ENCODE data around the gene GALNT17.

Gene GALNT17

GRCh38 chr7:71706597-71706975 lies 574.6 kb downstream of the GALNT17 start:
- H4K8ac ChIP-seq (ENCODE audit: low read depth, low read length), result no peak overlapping the region
- H3K4me1 ChIP-seq (ENCODE audit: control insufficient read depth in 1 of 2, insufficient read depth in 2 of 2, low read length in 2 of 2), result no peaks in the 10 kb centered on the region
- no peak overlapping the region for H3K23ac ChIP-seq (ENCODE audit: low read length)
- no peak overlapping the region for H2AFZ ChIP-seq (ENCODE audit: insufficient read depth, low read length, poor library complexity)
- no peak overlapping the region for H3K4me3 ChIP-seq (ENCODE audit: low read depth, low read length)
- no peak overlapping the region for H3K18ac ChIP-seq (ENCODE audit: low read length)
- H4K12ac ChIP-seq (ENCODE audit: low read depth, low read length), result no peak overlapping the region
- H3K9me3 ChIP-seq (ENCODE audit: insufficient read depth, low read depth, low read length), result peaks cover 7% of the 10 kb centered on the region
- no peaks in the 10 kb centered on the region for H3K36me3 ChIP-seq (ENCODE audit: control insufficient read depth in 1 of 2, insufficient read depth in 2 of 2, low read length in 2 of 2)
- H3K4ac ChIP-seq (ENCODE audit: low read depth, low read length), result no peak overlapping the region
- H2AK5ac ChIP-seq (ENCODE audit: low read length), result no peak overlapping the region
- no CpG with 5 or more reads among the region's 2 CpGs for WGBS (ENCODE audit: extremely low coverage, insufficient coverage, insufficient read length)
- no peak overlapping the region for H2BK12ac ChIP-seq (ENCODE audit: low read length)
- no peaks in the 10 kb centered on the region for H3K27me3 ChIP-seq (ENCODE audit: insufficient read depth, low read length)
- no peak overlapping the region for H2BK120ac ChIP-seq (ENCODE audit: insufficient read depth, low read length, poor library complexity)
- no peak overlapping the region for H2BK5ac ChIP-seq (ENCODE audit: low read depth, low read length, poor library complexity)
- DNase-seq, result no peak
- H3K79me1 ChIP-seq (ENCODE audit: low read length), result no peaks in the 10 kb centered on the region
- H3K27ac ChIP-seq (ENCODE audit: low read depth, low read length), result no peak overlapping the region
- H3K4me2 ChIP-seq (ENCODE audit: low read length), result no peak overlapping the region
- no peak overlapping the region for H4K91ac ChIP-seq (ENCODE audit: low read depth, low read length)
- H3K79me2 ChIP-seq (ENCODE audit: control insufficient read depth, insufficient read depth, low read length, poor library complexity), result no peaks in the 10 kb centered on the region
- no peak overlapping the region for H3K9ac ChIP-seq (ENCODE audit: low read length)
- H3K14ac ChIP-seq (ENCODE audit: low read length), result no peak overlapping the region

- Histone ChIP-seq H2BK120ac (ENCODE audit: insufficient read depth, low read length, poor library complexity) (no peak overlapping the region), H3K4ac (ENCODE audit: low read depth, low read length) (no peak overlapping the region), H2BK12ac (ENCODE audit: low read length) (no peak overlapping the region), H3K4me1 (ENCODE audit: control insufficient read depth in 1 of 2, insufficient read depth in 2 of 2, low read length in 2 of 2) (no peaks in the 10 kb centered on the region), H2AFZ (ENCODE audit: insufficient read depth, low read length, poor library complexity) (no peak overlapping the region), H3K79me1 (ENCODE audit: low read length) (no peaks in the 10 kb centered on the region), H3K9me3 (ENCODE audit: insufficient read depth, low read depth, low read length) (peaks cover 7% of the 10 kb centered on the region), H3K14ac (ENCODE audit: low read length) (no peak overlapping the region), H3K23ac (ENCODE audit: low read length) (no peak overlapping the region), H2BK5ac (ENCODE audit: low read depth, low read length, poor library complexity) (no peak overlapping the region), H3K27ac (ENCODE audit: low read depth, low read length) (no peak overlapping the region), H3K4me2 (ENCODE audit: low read length) (no peak overlapping the region), H3K9ac (ENCODE audit: low read length) (no peak overlapping the region), H3K27me3 (ENCODE audit: insufficient read depth, low read length) (no peaks in the 10 kb centered on the region), H3K4me3 (ENCODE audit: low read depth, low read length) (no peak overlapping the region), H2AK5ac (ENCODE audit: low read length) (no peak overlapping the region), H4K8ac (ENCODE audit: low read depth, low read length) (no peak overlapping the region), H3K79me2 (ENCODE audit: control insufficient read depth, insufficient read depth, low read length, poor library complexity) (no peaks in the 10 kb centered on the region), H4K91ac (ENCODE audit: low read depth, low read length) (no peak overlapping the region), H3K18ac (ENCODE audit: low read length) (no peak overlapping the region), H3K36me3 (ENCODE audit: control insufficient read depth in 1 of 2, insufficient read depth in 2 of 2, low read length in 2 of 2) (no peaks in the 10 kb centered on the region), H4K12ac (ENCODE audit: low read depth, low read length) (no peak overlapping the region)
- DNase-seq, result no peak
- no CpG with 5 or more reads among the region's 2 CpGs for WGBS (ENCODE audit: extremely low coverage, insufficient coverage, insufficient read length)
These were observed 575.1 kb downstream of the GALNT17 start for GRCh38 chr7:71707041-71707440.

GRCh38 chr7:71708710-71709109 lies 576.8 kb downstream of the GALNT17 start:
- Histone ChIP-seq H3K4me1 (ENCODE audit: control insufficient read depth in 1 of 2, insufficient read depth in 2 of 2, low read length in 2 of 2) (no peaks in the 10 kb centered on the region), H3K4me2 (ENCODE audit: low read length) (no peak overlapping the region), H2BK12ac (ENCODE audit: low read length) (no peak overlapping the region), H3K27ac (ENCODE audit: low read depth, low read length) (no peak overlapping the region), H3K4me3 (ENCODE audit: low read depth, low read length) (no peak overlapping the region), H3K79me1 (ENCODE audit: low read length) (no peaks in the 10 kb centered on the region), H3K4ac (ENCODE audit: low read depth, low read length) (no peak overlapping the region), H2BK120ac (ENCODE audit: insufficient read depth, low read length, poor library complexity) (no peak overlapping the region), H3K27me3 (ENCODE audit: insufficient read depth, low read length) (no peaks in the 10 kb centered on the region), H3K14ac (ENCODE audit: low read length) (no peak overlapping the region), H3K36me3 (ENCODE audit: control insufficient read depth in 1 of 2, insufficient read depth in 2 of 2, low read length in 2 of 2) (no peaks in the 10 kb centered on the region), H3K9me3 (ENCODE audit: insufficient read depth, low read depth, low read length) (peaks cover 7% of the 10 kb centered on the region), H3K9ac (ENCODE audit: low read length) (no peak overlapping the region), H3K79me2 (ENCODE audit: control insufficient read depth, insufficient read depth, low read length, poor library complexity) (no peaks in the 10 kb centered on the region), H4K91ac (ENCODE audit: low read depth, low read length) (no peak overlapping the region), H4K12ac (ENCODE audit: low read depth, low read length) (no peak overlapping the region), H3K23ac (ENCODE audit: low read length) (no peak overlapping the region), H4K8ac (ENCODE audit: low read depth, low read length) (no peak overlapping the region), H3K18ac (ENCODE audit: low read length) (no peak overlapping the region), H2AK5ac (ENCODE audit: low read length) (no peak overlapping the region), H2BK5ac (ENCODE audit: low read depth, low read length, poor library complexity) (no peak overlapping the region), H2AFZ (ENCODE audit: insufficient read depth, low read length, poor library complexity) (no peak overlapping the region)
- no CpG with 5 or more reads among the region's 2 CpGs for WGBS (ENCODE audit: extremely low coverage, insufficient coverage, insufficient read length)
- DNase-seq, result no peak

- H2AK5ac ChIP-seq (ENCODE audit: low read length), result no peak overlapping the region
- H3K36me3 ChIP-seq (ENCODE audit: control insufficient read depth in 1 of 2, insufficient read depth in 2 of 2, low read length in 2 of 2), result no peaks in the 10 kb centered on the region
- H4K8ac ChIP-seq (ENCODE audit: low read depth, low read length), result no peak overlapping the region
- peaks cover 7% of the 10 kb centered on the region for H3K9me3 ChIP-seq (ENCODE audit: insufficient read depth, low read depth, low read length)
- no peak overlapping the region for H2BK12ac ChIP-seq (ENCODE audit: low read length)
- no peaks in the 10 kb centered on the region for H3K4me1 ChIP-seq (ENCODE audit: control insufficient read depth in 1 of 2, insufficient read depth in 2 of 2, low read length in 2 of 2)
- H2BK120ac ChIP-seq (ENCODE audit: insufficient read depth, low read length, poor library complexity), result no peak overlapping the region
- H4K91ac ChIP-seq (ENCODE audit: low read depth, low read length), result no peak overlapping the region
- H3K14ac ChIP-seq (ENCODE audit: low read length), result no peak overlapping the region
- no peaks in the 10 kb centered on the region for H3K79me1 ChIP-seq (ENCODE audit: low read length)
- H3K27me3 ChIP-seq (ENCODE audit: insufficient read depth, low read length), result no peaks in the 10 kb centered on the region
- no peak overlapping the region for H3K27ac ChIP-seq (ENCODE audit: low read depth, low read length)
- H3K4ac ChIP-seq (ENCODE audit: low read depth, low read length), result no peak overlapping the region
- no CpG with 5 or more reads among the region's 5 CpGs for WGBS (ENCODE audit: extremely low coverage, insufficient coverage, insufficient read length)
- H2BK5ac ChIP-seq (ENCODE audit: low read depth, low read length, poor library complexity), result no peak overlapping the region
- no peak overlapping the region for H4K12ac ChIP-seq (ENCODE audit: low read depth, low read length)
- H3K4me2 ChIP-seq (ENCODE audit: low read length), result no peak overlapping the region
- H2AFZ ChIP-seq (ENCODE audit: insufficient read depth, low read length, poor library complexity), result no peak overlapping the region
- no peak for DNase-seq
- H3K9ac ChIP-seq (ENCODE audit: low read length), result no peak overlapping the region
- no peak overlapping the region for H3K18ac ChIP-seq (ENCODE audit: low read length)
- no peak overlapping the region for H3K23ac ChIP-seq (ENCODE audit: low read length)
- H3K4me3 ChIP-seq (ENCODE audit: low read depth, low read length), result no peak overlapping the region
- H3K79me2 ChIP-seq (ENCODE audit: control insufficient read depth, insufficient read depth, low read length, poor library complexity), result no peaks in the 10 kb centered on the region
These were observed 578.5 kb downstream of the GALNT17 start for GRCh38 chr7:71710442-71710841.
